GM23338 (cell line): ENCODE measurements around the gene ULBP3. TPM values are rescaled to one million over a fixed set of nuclear protein-coding genes. Genes with fewer than 3 reads are reported as not detected.

Experiments used
- ATAC-seq: fragments of 200-7000 bp; cut with Tn5 transposase; 3 replicates; pipeline ENCODE4 v1.9.1; 2020
- DNase-seq: peaks from one replicate; pipeline ENCODE4 v3.0.0-alpha.2; 2015; ENCODE audit warnings: low spot score
- H2AFZ ChIP-seq: fragments of 200-600 bp; sonication (generic); 2 replicates; pipeline ENCODE4 v1.8.0; 2016; ENCODE audit warnings: antibody characterized with exemption, mild to moderate bottlenecking, moderate library complexity
- H3F3A ChIP-seq: fragments of 200-600 bp; sonication (generic); replicated peaks from 2 replicates; pipeline ENCODE4 v1.8.0; 2017; ENCODE audit warnings: antibody characterized with exemption, mixed run types, low read depth
- H3K27ac ChIP-seq: fragments of 200-600 bp; sonication (generic); 2 replicates; pipeline ENCODE4 v1.6.1; 2016; ENCODE audit warnings: low read depth
- H3K27me3 ChIP-seq: fragments of 200-600 bp; sonication (generic); 2 replicates; pipeline ENCODE4 v1.8.0; 2016; ENCODE audit warnings: mild to moderate bottlenecking, mixed run types, moderate library complexity; ENCODE audit not compliant: insufficient read depth
- H3K36me3 ChIP-seq: fragments of 200-600 bp; sonication (generic); 2 replicates; pipeline ENCODE4 v1.8.0; 2016; ENCODE audit warnings: mild to moderate bottlenecking; ENCODE audit not compliant: insufficient read depth
- H3K4me1 ChIP-seq: fragments of 200-600 bp; sonication (generic); 2 replicates; pipeline ENCODE4 v1.8.0; 2016; ENCODE audit warnings: mild to moderate bottlenecking, moderate library complexity; ENCODE audit not compliant: insufficient read depth
- H3K4me2 ChIP-seq: fragments of 200-600 bp; sonication (generic); 2 replicates; pipeline ENCODE4 v1.7.1; 2017; ENCODE audit warnings: mixed run types
- H3K4me3 ChIP-seq: fragments of 200-600 bp; sonication (generic); 2 replicates; pipeline ENCODE4 v1.6.1; 2016; ENCODE audit warnings: mixed run types
- H3K79me2 ChIP-seq: fragments of 200-600 bp; sonication (generic); replicated peaks from 2 replicates; pipeline ENCODE4 v1.8.0; 2017; ENCODE audit warnings: mild to moderate bottlenecking; ENCODE audit not compliant: insufficient read depth
- H3K9me2 ChIP-seq: fragments of 200-600 bp; sonication (generic); 2 replicates; pipeline ENCODE4 v1.8.0; 2017; ENCODE audit not compliant: insufficient read depth
- H4K20me1 ChIP-seq: fragments of 200-600 bp; sonication (generic); replicated peaks from 2 replicates; pipeline ENCODE4 v1.8.0; 2017; ENCODE audit warnings: mild to moderate bottlenecking; ENCODE audit not compliant: insufficient read depth
- H3K27ac Mint-ChIP-seq: 2 replicates; pipeline ENCODE4 v1.8.0; 2020; ENCODE audit warnings: inconsistent platforms, mild to moderate bottlenecking, moderate library complexity, mixed read lengths
- H3K27me3 Mint-ChIP-seq: 3 replicates; pipeline ENCODE4 v1.8.0; 2022; ENCODE audit warnings: low read depth, mild to moderate bottlenecking, moderate library complexity, mixed read lengths, inconsistent platforms; ENCODE audit not compliant: insufficient read depth, poor library complexity
- H3K36me3 Mint-ChIP-seq: 3 replicates; pipeline ENCODE4 v1.8.0; 2021; ENCODE audit warnings: low read depth, mild to moderate bottlenecking, inconsistent platforms, moderate library complexity, mixed read lengths
- H3K4me1 Mint-ChIP-seq: 3 replicates; pipeline ENCODE4 v1.8.0; 2020; ENCODE audit warnings: mild to moderate bottlenecking, inconsistent platforms, mixed read lengths
- H3K4me3 Mint-ChIP-seq: 3 replicates; pipeline ENCODE4 v1.8.0; 2021; ENCODE audit warnings: moderate library complexity, mild to moderate bottlenecking, inconsistent platforms, mixed read lengths
- H3K9me3 Mint-ChIP-seq: 3 replicates; pipeline ENCODE4 v1.8.0; 2020; ENCODE audit warnings: moderate library complexity, mild to moderate bottlenecking, inconsistent platforms, mixed read lengths
- CTCF ChIP-seq, 2 experiments: fragments of 200-600 bp in 1 of 2; sonication (generic) in 1 of 2; conservative IDR thresholded peaks; 2 replicates each; pipeline versions ENCODE4 v1.5.1 to v1.6.1; 2016 to 2017; ENCODE audit warnings: antibody characterized with exemption in 2 of 2, low read depth in 2 of 2, mild to moderate bottlenecking in 2 of 2, moderate library complexity in 1 of 2
- EZH2 ChIP-seq: fragments of 200-600 bp; sonication (generic); IDR thresholded peaks from one replicate; pipeline ENCODE4 v1.8.0; 2017; ENCODE audit warnings: antibody characterized with exemption, mild to moderate bottlenecking, low read depth; ENCODE audit not compliant: unreplicated experiment
- EZH2phosphoT487 ChIP-seq: fragments of 200-600 bp; sonication (generic); IDR thresholded peaks from one replicate; pipeline ENCODE4 v1.8.1; 2018; ENCODE audit warnings: antibody characterized with exemption; ENCODE audit not compliant: unreplicated experiment
- JUNB ChIP-seq: IDR thresholded peaks from one replicate; pipeline ENCODE4 v1.6.1; 2016; ENCODE audit warnings: antibody characterized with exemption; ENCODE audit not compliant: unreplicated experiment
- NANOG ChIP-seq: IDR thresholded peaks from 2 replicates; pipeline ENCODE4 v1.6.1; 2016; ENCODE audit warnings: antibody characterized with exemption, borderline replicate concordance
- POLR2AphosphoS5 ChIP-seq: IDR thresholded peaks from 2 replicates; pipeline ENCODE4 v1.6.1; 2016; ENCODE audit warnings: antibody characterized with exemption, low read depth
- REST ChIP-seq: IDR thresholded peaks from one replicate; pipeline ENCODE4 v1.6.1; 2018; ENCODE audit warnings: antibody characterized with exemption; ENCODE audit not compliant: unreplicated experiment
- ZNF114 ChIP-seq: fragments of 250-450 bp; sonication (Bioruptor Pico); IDR thresholded peaks from 2 replicates; pipeline ENCODE4 v1.5.0; 2020; ENCODE audit warnings: mild to moderate bottlenecking, moderate library complexity
- ZNF462 ChIP-seq: fragments of 250-450 bp; sonication (Bioruptor Pico); IDR thresholded peaks from 2 replicates; pipeline ENCODE4 v1.5.0; 2020; ENCODE audit warnings: mild to moderate bottlenecking, moderate library complexity
- polyA plus RNA-seq: library from polyadenylated mRNA; unstranded; fragments of >200 nt; fragmentation: Nextera tagmentation; extraction: Ambion mirVana; gene quantifications from 2 replicates; pipeline ENCODE4 v1.2.1, GENCODE V29; 2016
- total RNA-seq: library from RNA; depleted of rRNA; stranded (reverse); fragments of >200 nt; shearing (Covaris generic); gene quantifications from 2 replicates; pipeline ENCODE4 v1.2.3, GENCODE V29; 2014

The ULBP3 gene
- total and polyA plus RNA-seq, 2 experiments from 2014 or later = 0.60 to 4.2 TPM

GRCh38 chr6:150056916-150057315 lies 12.0 kb downstream of the ULBP3 start:
- Histone ChIP-seq H3K4me3 (no peak overlapping the region), H3F3A (no peaks in the 10 kb centered on the region), H3K4me2 (no peak overlapping the region), H3K27ac (no peak overlapping the region), H3K27me3 (no peaks in the 10 kb centered on the region), H3K36me3 (no peaks in the 10 kb centered on the region), H3K4me1 (no peaks in the 10 kb centered on the region), H4K20me1 (no peaks in the 10 kb centered on the region), H3K79me2 (no peaks in the 10 kb centered on the region), H3K9me2 (0 out of 2 replicates have a peak, but pooled peaks cover 5% of the 10 kb centered on the region), H2AFZ (no peak overlapping the region)
- Mint-ChIP-seq H3K36me3 (peaks cover 15% of the 10 kb centered on the region), H3K27me3 (peaks cover 28% of the 10 kb centered on the region), H3K4me3 (no peak overlapping the region), H3K4me1 (no peaks in the 10 kb centered on the region; the same call in 2 of the 3 replicates), H3K9me3 (peaks cover 33% of the 10 kb centered on the region), H3K27ac (no peak overlapping the region)
- no peak for DNase-seq
- TF ChIP-seq ZNF114 (CRISPR knock-in tag) = no peak
- TF ChIP-seq NANOG = no peak
- no peak for TF ChIP-seq ZNF462 (CRISPR knock-in tag)
- TF ChIP-seq REST = no peak
- TF ChIP-seq JUNB = no peak
- TF ChIP-seq POLR2AphosphoS5 = no peak
- no peak for TF ChIP-seq EZH2
- TF ChIP-seq EZH2phosphoT487 = no peak
- TF ChIP-seq CTCF (conservative IDR thresholded peaks at IDR 0.05; ENCODE audit: low read depth in 2 of 2) = no peak
- no peak for ATAC-seq
